GM20000 (cell line): ENCODE measurements around the gene DPP10.

Source experiments
- DNase-seq: peaks from one replicate; pipeline ENCODE4 v3.0.0; 2012; ENCODE audit warnings: low spot score
- TF ChIP-seq, protein P1 (sequence below): IDR thresholded peaks from 2 replicates; pipeline ENCODE4 v1.5.1; 2012; ENCODE audit warnings: mild to moderate bottlenecking, control low read depth; ENCODE audit errors: extremely low read depth, missing control alignments

DPP10 gene

DNA sequence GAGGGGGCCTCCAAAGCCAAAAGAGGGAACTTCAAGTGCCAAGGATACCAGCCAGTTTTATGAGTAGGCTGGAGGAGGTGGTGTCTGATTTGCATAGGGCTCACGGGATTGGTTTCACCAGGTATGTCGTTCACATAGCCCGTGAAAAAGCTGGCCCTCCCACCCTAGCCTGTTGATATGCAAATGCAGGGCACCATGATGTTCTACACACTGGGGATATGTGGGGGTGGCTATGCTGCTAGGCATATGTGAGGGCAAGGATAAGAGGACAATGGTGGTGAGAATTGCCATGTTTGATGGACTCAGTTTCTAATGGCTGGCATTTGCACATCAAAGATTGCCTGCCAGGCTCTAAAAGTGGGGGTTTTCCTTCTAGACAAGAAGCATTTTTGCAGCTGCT lies 378.6 kb downstream of the DPP10 start:
- no peak for DNase-seq
- TF ChIP-seq, protein P1, sequence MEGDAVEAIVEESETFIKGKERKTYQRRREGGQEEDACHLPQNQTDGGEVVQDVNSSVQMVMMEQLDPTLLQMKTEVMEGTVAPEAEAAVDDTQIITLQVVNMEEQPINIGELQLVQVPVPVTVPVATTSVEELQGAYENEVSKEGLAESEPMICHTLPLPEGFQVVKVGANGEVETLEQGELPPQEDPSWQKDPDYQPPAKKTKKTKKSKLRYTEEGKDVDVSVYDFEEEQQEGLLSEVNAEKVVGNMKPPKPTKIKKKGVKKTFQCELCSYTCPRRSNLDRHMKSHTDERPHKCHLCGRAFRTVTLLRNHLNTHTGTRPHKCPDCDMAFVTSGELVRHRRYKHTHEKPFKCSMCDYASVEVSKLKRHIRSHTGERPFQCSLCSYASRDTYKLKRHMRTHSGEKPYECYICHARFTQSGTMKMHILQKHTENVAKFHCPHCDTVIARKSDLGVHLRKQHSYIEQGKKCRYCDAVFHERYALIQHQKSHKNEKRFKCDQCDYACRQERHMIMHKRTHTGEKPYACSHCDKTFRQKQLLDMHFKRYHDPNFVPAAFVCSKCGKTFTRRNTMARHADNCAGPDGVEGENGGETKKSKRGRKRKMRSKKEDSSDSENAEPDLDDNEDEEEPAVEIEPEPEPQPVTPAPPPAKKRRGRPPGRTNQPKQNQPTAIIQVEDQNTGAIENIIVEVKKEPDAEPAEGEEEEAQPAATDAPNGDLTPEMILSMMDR = no peak

DNA sequence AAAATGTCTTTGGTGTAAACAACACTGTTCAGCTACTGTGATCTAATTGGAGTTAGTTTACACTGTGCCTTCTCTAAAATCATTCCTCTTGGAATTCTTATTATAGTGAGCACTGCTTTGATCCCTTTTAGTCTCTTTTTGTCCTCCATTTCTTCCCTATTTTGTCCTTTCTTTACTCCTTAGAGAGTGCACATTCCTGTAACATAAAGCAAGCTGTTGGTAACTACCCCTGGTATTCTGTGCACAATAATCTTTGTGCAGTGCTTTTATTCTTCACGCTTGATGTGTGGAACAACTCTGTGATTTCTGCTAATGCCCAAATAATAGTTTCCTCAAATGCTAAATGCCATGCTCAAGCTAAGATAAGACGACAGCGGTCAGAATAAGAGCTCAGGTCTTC lies 401.5 kb downstream of the DPP10 start:
- DNase-seq = no peak
- TF ChIP-seq, protein P1 = no peak

DNA sequence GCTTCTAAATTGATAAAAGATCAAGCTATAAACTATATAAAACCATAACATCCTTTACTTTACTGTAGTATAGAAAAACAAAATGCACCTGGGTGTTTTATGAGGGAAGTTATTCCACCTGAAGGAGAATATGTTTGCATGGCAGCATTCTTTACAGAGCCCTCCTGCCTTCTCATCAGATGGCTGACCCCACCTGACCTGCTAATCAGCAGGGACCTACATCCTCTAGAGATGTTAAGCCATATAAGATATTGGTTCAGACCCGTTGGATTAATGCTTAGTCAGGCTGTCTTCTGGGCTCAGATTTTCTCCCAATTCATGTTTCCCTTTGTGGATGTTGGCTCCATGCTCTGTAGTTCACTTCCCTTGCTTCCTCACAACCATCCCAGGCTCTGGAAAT lies 414.8 kb downstream of the DPP10 start:
- TF ChIP-seq, protein P1 = no peak
- DNase-seq = no peak

DNA sequence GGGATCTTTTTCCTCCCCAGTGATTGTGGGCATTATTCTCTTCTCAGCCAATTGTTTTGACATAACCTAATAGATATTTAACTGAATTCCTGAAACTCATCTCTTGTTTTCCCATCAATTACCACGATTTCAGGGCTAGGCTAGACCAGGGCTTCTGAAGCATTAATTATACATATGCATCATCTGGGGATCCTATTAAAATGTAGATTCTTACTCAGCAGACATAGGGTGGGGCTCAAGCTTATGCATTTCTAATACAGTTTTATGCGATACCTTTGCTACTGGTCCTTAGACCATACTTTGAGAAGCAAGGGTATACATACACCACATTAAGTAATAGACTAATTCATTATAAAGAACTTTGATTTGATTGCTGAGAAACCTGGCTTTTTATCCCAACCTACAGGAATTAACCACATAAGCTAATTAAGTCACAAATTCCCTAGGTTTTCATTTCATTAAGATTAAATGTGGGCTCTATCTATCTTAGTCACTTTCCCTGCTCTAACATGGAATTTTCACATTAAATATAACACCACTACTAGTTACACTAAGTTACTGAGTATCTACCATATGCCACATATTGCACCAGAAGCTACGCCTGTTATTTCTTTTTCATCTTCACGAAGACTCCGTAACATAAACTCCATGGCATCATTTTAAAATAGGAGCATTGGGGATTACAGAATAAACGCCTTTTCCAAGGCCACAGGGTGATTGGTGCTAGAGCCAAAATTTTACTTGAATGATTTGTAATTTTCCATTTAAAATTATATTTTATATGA lies 417.5 kb downstream of the DPP10 start:
- TF ChIP-seq, protein P1 = no peak
- no peak for DNase-seq

DNA sequence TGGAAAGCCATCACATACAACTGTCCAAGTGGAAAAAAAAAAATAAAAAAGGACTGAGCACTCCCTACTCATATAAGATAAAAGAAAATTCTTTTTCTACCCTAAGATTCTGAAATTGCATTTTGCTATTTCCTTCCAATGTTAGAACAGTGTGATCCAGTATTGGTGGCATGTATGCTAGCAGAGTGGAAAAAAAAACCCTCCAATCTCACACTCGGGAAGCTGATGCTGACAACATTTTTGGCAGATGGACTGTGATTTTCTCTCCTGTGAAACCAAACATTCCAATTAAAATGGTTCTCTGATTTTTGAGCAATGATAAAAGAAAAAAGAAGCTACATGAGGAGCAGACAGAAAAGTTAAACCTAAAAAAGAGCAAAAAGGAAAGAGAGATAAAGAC lies 419.8 kb downstream of the DPP10 start:
- TF ChIP-seq, protein P1 = no peak
- DNase-seq = no peak

DNA sequence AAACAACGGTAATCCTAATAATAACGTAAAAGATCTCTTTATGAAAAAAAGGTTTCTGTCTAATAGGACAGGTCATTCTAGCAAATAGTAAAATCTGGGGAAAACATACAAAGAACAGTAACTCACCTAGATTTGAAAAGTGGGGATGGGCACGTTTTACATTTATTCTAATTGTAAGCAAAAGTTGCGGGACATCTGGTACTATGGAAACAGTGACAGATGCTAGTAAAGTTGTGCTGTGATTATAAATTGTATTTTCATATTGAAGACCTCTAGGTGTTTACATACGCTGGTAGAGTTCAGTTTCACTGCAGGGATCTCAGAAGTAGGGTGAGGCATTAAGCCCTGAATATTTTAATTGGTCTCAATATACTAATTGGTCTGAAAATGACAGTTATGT lies 422.5 kb downstream of the DPP10 start:
- TF ChIP-seq, protein P1 = no peak
- DNase-seq = no peak

DNA sequence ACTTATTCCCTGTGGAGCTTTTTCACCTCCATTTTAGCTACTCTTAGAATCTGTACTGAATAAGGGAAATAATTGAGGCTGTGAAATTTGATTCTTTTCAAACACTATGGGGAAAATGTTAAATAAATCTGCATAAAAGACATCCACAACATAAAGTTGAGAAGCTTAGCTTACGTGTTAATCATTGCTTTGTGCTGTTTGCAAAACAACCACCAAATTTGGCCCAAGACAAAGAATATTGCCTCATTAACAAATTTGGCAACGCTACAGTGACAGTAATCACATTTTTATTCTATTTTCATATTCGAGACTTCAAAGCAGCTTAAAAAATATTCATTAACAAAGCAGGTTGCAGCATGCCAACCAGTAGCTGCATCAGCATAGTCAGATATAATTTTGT lies 437.6 kb downstream of the DPP10 start:
- no peak for DNase-seq
- TF ChIP-seq, protein P1 = no peak
